K562 (cell line): ENCODE results near the gene TTC9C. TPM values are rescaled to one million over a fixed set of nuclear protein-coding genes. Genes with fewer than 3 reads are reported as not detected.

Source experiments
- ATAC-seq: fragments of 200-7000 bp; cut with Tn5 transposase; 3 replicates; pipeline ENCODE4 v1.9.1; 2020; ENCODE audit warnings: moderate library complexity
- BruUV-seq: library from RNA; stranded (reverse); fragments of 400-500 nt; replicated peaks from 2 replicates; lab custom pipeline; 2021; lab: Mats Ljungman, UMichigan
- CTCF ChIA-PET: fragments of 300-600 bp; formaldehyde crosslinking; extraction: SDS; loops from one replicate; lab custom pipeline; 2021; ENCODE audit warnings: low intra/inter-chr PET ratio; lab: Yijun Ruan, JAX
- POLR2A ChIA-PET: fragments of 300-600, 350-650 bp; sonication (Branson Sonifier 250); formaldehyde crosslinking; extraction: SDS; loops from one replicate; lab custom pipeline; 2021; ENCODE audit warnings: antibody characterized with exemption, inconsistent platforms; lab: Yijun Ruan, JAX
- DNase-seq, 4 experiments: peaks; one replicate each; pipeline versions ENCODE4 v3.0.0 to v3.0.0-alpha.2; 2011 to 2018; ENCODE audit warnings: low spot score in 3 of 4, mixed read lengths in 3 of 4; ENCODE audit errors: extremely low read depth in 1 of 4
- FAIRE-seq: peaks from 2 replicates; lab custom pipeline; 2011; peaks lifted over from hg19 to GRCh38; lab: Jason Lieb, UNC
- H2AFZ ChIP-seq: 2 replicates; pipeline ENCODE4 v1.6.0; 2011; ENCODE audit warnings: low read depth, low read length, control low read depth, inconsistent platforms
- H3K27ac ChIP-seq: fragments of 200-600 bp; 3 replicates; pipeline ENCODE4 v1.8.0; 2011; ENCODE audit warnings: low read depth, mild to moderate bottlenecking, control low read depth, inconsistent platforms, low read length, moderate library complexity, mixed read lengths; ENCODE audit errors: extremely low read depth
- H3K27me3 ChIP-seq, 2 experiments: fragments of 300-600 bp in 1 of 2; 2 replicates in 1 of 2; 3 replicates in 1 of 2; pipeline versions ENCODE4 v1.6.0 to v1.8.0; 2011; ENCODE audit warnings: inconsistent platforms in 2 of 2, low read length in 2 of 2, mild to moderate bottlenecking in 1 of 2, mixed read lengths in 1 of 2, moderate library complexity in 1 of 2; ENCODE audit not compliant: control insufficient read depth in 2 of 2, insufficient read depth in 2 of 2
- H3K36me3 ChIP-seq: fragments of 300-600 bp; 3 replicates; pipeline ENCODE4 v1.8.0; 2011; ENCODE audit warnings: mild to moderate bottlenecking, low read length, inconsistent platforms; ENCODE audit not compliant: control insufficient read depth, insufficient read depth
- H3K4me1 ChIP-seq, 2 experiments: fragments of 200-600 bp in 1 of 2; replicated peaks in 1 of 2; 2 replicates in 1 of 2; 3 replicates in 1 of 2; pipeline versions ENCODE4 v1.5.1 to v1.8.0; 2011; ENCODE audit warnings: inconsistent platforms in 2 of 2, low read length in 2 of 2, mild to moderate bottlenecking in 1 of 2, mixed read lengths in 1 of 2, moderate library complexity in 1 of 2; ENCODE audit not compliant: control insufficient read depth in 2 of 2, insufficient read depth in 2 of 2
- H3K4me2 ChIP-seq: 2 replicates; pipeline ENCODE4 v1.6.1; 2011; ENCODE audit warnings: low read length, control low read depth, inconsistent platforms, mixed read lengths; ENCODE audit not compliant: insufficient read depth
- H3K4me3 ChIP-seq: fragments of 200-600 bp; sonication (generic), shearing (Covaris generic); 2 replicates; pipeline ENCODE4 v1.5.1; 2016; ENCODE audit warnings: control low read depth, inconsistent platforms
- H3K79me2 ChIP-seq: fragments of 200-600 bp; 3 replicates; pipeline ENCODE4 v1.8.0; 2011; ENCODE audit warnings: low read length, inconsistent platforms; ENCODE audit not compliant: control insufficient read depth, insufficient read depth
- H3K9ac ChIP-seq, 2 experiments: 2 replicates each; pipeline versions ENCODE4 v1.6.0 to v1.6.1; 2011; ENCODE audit warnings: low read depth in 2 of 2, low read length in 2 of 2, control low read depth in 1 of 2, inconsistent platforms in 1 of 2, mild to moderate bottlenecking in 1 of 2, mixed read lengths in 1 of 2; ENCODE audit not compliant: insufficient read depth in 1 of 2
- H3K9me1 ChIP-seq: one replicate; pipeline ENCODE4 v1.6.0; 2011; ENCODE audit warnings: inconsistent platforms, mild to moderate bottlenecking, low read length, moderate library complexity; ENCODE audit not compliant: control insufficient read depth, insufficient read depth
- H3K9me3 ChIP-seq: replicated peaks from 2 replicates; pipeline ENCODE4 v1.5.1; 2011; ENCODE audit warnings: low read depth, low read length, inconsistent platforms; ENCODE audit not compliant: control insufficient read depth, insufficient read depth
- H4K20me1 ChIP-seq: replicated peaks from 2 replicates; pipeline ENCODE4 v1.6.1; 2011; ENCODE audit warnings: low read length, inconsistent platforms, mixed read lengths; ENCODE audit not compliant: control insufficient read depth, insufficient read depth
- EP400 ChIP-seq: fragments of 450-650 bp; IDR thresholded peaks from 2 replicates; pipeline ENCODE4 v1.6.1; 2017; ENCODE audit warnings: antibody characterized with exemption, mild to moderate bottlenecking, moderate library complexity
- FOS ChIP-seq: IDR thresholded peaks from 3 replicates; pipeline ENCODE4 v1.6.1; 2011; ENCODE audit not compliant: insufficient read length; ENCODE audit errors: extremely low read depth
- FOXM1 ChIP-seq, 2 experiments: fragments of 450-650 bp in 1 of 2; sonication (generic) in 1 of 2; formaldehyde crosslinking in 1 of 2; IDR thresholded peaks; 2 replicates each; pipeline versions ENCODE4 v1.6.1 to v1.9.0; 2017 to 2022; ENCODE audit warnings: low read depth in 2 of 2, mild to moderate bottlenecking in 2 of 2, missing genetic modification reagents in 1 of 2, moderate library complexity in 1 of 2
- GABPA ChIP-seq: fragments of 200-800 bp; sonication (Bioruptor generic); conservative IDR thresholded peaks from 2 replicates; pipeline ENCODE4 v1.6.1; 2016; ENCODE audit warnings: low read depth, missing genetic modification characterization, missing compliant biosample characterization
- GTF2E2 ChIP-seq: fragments of 200-800 bp; sonication (Bioruptor generic); IDR thresholded peaks from 2 replicates; pipeline ENCODE4 v1.6.1; 2016; ENCODE audit warnings: missing genetic modification characterization, missing compliant biosample characterization
- GTF3C2 ChIP-seq: IDR thresholded peaks from 3 replicates; pipeline ENCODE4 v1.6.1; 2011; ENCODE audit warnings: borderline replicate concordance, mild to moderate bottlenecking, moderate library complexity; ENCODE audit not compliant: insufficient read length; ENCODE audit errors: extremely low read depth
- PRDM10 ChIP-seq: fragments of 450-650 bp; IDR thresholded peaks from 2 replicates; pipeline ENCODE4 v1.6.1; 2018; ENCODE audit not compliant: partially characterized antibody
- SP2 ChIP-seq: IDR thresholded peaks from 2 replicates; pipeline ENCODE4 v1.6.1; 2011; ENCODE audit warnings: mild to moderate bottlenecking, low read depth, low read length, moderate library complexity; ENCODE audit not compliant: poor library complexity, severe bottlenecking; ENCODE audit errors: extremely low read depth
- ZNF384 ChIP-seq: IDR thresholded peaks from 2 replicates; pipeline ENCODE4 v1.6.1; 2012; ENCODE audit warnings: low read depth, low read length, improper control_type of control experiment
- WGBS: fragments of 100-300 bp; shearing (Covaris generic); methylation state at CpG from one replicate; pipeline ENCODE4 v1.1.6; 2016; ENCODE audit warnings: low coverage, mixed read lengths; ENCODE audit not compliant: insufficient coverage; ENCODE audit errors: missing lambda C conversion rate; 5-methylcytosine and 5-hydroxymethylcytosine counted together
- in situ Hi-C: fragments of 300-500 bp; cut with MboI; formaldehyde crosslinking; loops from 4 replicates; pipeline ENCODE4 v1.15.0; 2018; ENCODE audit warnings: inconsistent platforms, mixed read lengths
- intact Hi-C: fragments of 100-400 bp; cut with micrococcal nuclease; formaldehyde crosslinking; loops from 2 replicates; pipeline ENCODE4 v1.14.2; 2022
- polyA plus RNA-seq, 8 experiments: library from polyadenylated mRNA; depleted of rRNA in 4 of 8; stranded (reverse) in 5 of 8; unstranded in 3 of 8; fragments of >200 nt; fragmentation: Nextera tagmentation in 2 of 8; fragmentation: Illumina TruSeq in 1 of 8; extraction: Ambion mirVana in 2 of 8; extraction: Trizol in 1 of 8; gene quantifications; 2 replicates each; pipeline versions ENCODE4 v1.2.1 to v1.2.3, GENCODE V29; 2011 to 2014; ENCODE audit warnings: inconsistent platforms in 1 of 8, missing spikeins in 1 of 8
- total RNA-seq, 7 experiments: library from RNA; depleted of rRNA in 6 of 7; stranded (reverse); fragments of >200 nt in 6 of 7; fragmentation: Illumina TruSeq in 2 of 7; extraction: Trizol in 2 of 7; gene quantifications; 2 replicates each; pipeline versions ENCODE4 v1.2.1 to v1.2.3, GENCODE V29; 2011 to 2021; ENCODE audit warnings: low replicate concordance in 1 of 7
- TF ChIP-seq, protein P1 (sequence below): fragments of 450-650 bp; IDR thresholded peaks from 2 replicates; pipeline ENCODE4 v1.6.1; 2016; ENCODE audit warnings: low read depth, mild to moderate bottlenecking, moderate library complexity
- TF ChIP-seq, protein P2 (sequence below): sonication (generic); IDR thresholded peaks from 2 replicates; pipeline ENCODE4 v1.6.1; 2016

TTC9C gene
- total and polyA plus RNA-seq, 9 of the 15 experiments (the other 6 are each of a cell fraction or from before 2014, with no cell fraction given) = 32.8 to 59.0 (median 37.1) TPM

- WGBS = under 1% methylated on average over 20 of the region's 20 CpGs
- peak overlapping the region; percentile 100 for H2AFZ ChIP-seq
- BruUV-seq = no TSS peak
- H3K27ac ChIP-seq = peak overlapping the region; percentile 99
- no peaks in the 10 kb centered on the region for H3K27me3 ChIP-seq
- H3K4me1 ChIP-seq = peaks cover 13 to 19% of the 10 kb centered on the region in 2 experiments; a peak in 4 of 5 replicates
- peaks cover 70% of the 10 kb centered on the region for H3K79me2 ChIP-seq
- peak overlapping the region; percentile 90 for H3K4me3 ChIP-seq
- peaks cover 49% of the 10 kb centered on the region for H3K36me3 ChIP-seq
- no peaks in the 10 kb centered on the region for H3K9me3 ChIP-seq
- intact Hi-C loops = loop anchor here (1.0 to 10.0 kb wide), 7 partner anchors 21 to 136 kb away; partner anchors contain the start of genes BSCL2, GNG3, POLR2G and TMEM179B
- CTCF ChIA-PET = interaction anchor here (1.1 kb wide), 1 partner anchor 60 kb away, joined by 4 read pairs; the partner anchor contains the start of gene TMEM179B
- FAIRE-seq = peak; percentile 91
- H3K9ac ChIP-seq = peak overlapping the region; percentile 98 to 100
- POLR2A ChIA-PET = interaction anchor here (0.6 to 4.5 kb wide), 30 partner anchors 10 to 269 kb away, joined by 3 to 31 read pairs (median 4); partner anchors contain the start of genes BSCL2, C11orf98, CSKMT and EEF1G
- peak; percentile 80 for ATAC-seq
- H4K20me1 ChIP-seq = peaks cover 6% of the 10 kb centered on the region; the same call in 1 of the 2 replicates
- in situ Hi-C loops = no loop called here
- no peaks in the 10 kb centered on the region for H3K9me1 ChIP-seq
- peak overlapping the region; percentile 100 for H3K4me2 ChIP-seq
- DNase-seq = peak; percentile 61 to 97 (median 81)
- TF ChIP-seq, protein P1, sequence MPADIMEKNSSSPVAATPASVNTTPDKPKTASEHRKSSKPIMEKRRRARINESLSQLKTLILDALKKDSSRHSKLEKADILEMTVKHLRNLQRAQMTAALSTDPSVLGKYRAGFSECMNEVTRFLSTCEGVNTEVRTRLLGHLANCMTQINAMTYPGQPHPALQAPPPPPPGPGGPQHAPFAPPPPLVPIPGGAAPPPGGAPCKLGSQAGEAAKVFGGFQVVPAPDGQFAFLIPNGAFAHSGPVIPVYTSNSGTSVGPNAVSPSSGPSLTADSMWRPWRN = peak; percentile 56; the same call in 1 of the 2 replicates
- TF ChIP-seq EP400 = 0 out of 2 replicates have a peak, but pooled peaks have one; percentile 79
- peak; percentile 26 for TF ChIP-seq SP2
- TF ChIP-seq ZNF384 = peak; percentile 100
- peak; percentile 93 for TF ChIP-seq FOS
- peak; percentile 90 for TF ChIP-seq PRDM10
- TF ChIP-seq GTF2E2 (tag) = no peak
- no peak for TF ChIP-seq GABPA
- peak; percentile 95 for TF ChIP-seq FOXM1 (IDR thresholded peaks at IDR 0.05; ENCODE audit: low read depth)
- no peak for TF ChIP-seq FOXM1 (CRISPR knock-in tag; IDR thresholded peaks at IDR 0.05; ENCODE audit: low read depth)
- no peak for TF ChIP-seq GTF3C2
- TF ChIP-seq, protein P2, sequence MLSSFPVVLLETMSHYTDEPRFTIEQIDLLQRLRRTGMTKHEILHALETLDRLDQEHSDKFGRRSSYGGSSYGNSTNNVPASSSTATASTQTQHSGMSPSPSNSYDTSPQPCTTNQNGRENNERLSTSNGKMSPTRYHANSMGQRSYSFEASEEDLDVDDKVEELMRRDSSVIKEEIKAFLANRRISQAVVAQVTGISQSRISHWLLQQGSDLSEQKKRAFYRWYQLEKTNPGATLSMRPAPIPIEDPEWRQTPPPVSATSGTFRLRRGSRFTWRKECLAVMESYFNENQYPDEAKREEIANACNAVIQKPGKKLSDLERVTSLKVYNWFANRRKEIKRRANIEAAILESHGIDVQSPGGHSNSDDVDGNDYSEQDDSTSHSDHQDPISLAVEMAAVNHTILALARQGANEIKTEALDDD = no peak
These were observed 465 bp upstream of the TTC9C start for GRCh38 chr11:62727872-62728170.
